NCI-H187 (cell line): ENCODE results near the gene HABP4.

ENCODE experiments used
- DNase-seq, 2 experiments: peaks; one replicate each; lab custom pipeline; 2025; lab: John Stamatoyannopoulos, UW

HABP4 gene

GRCh38 chr9:96435345-96435744 lies 14.6 kb upstream of the HABP4 start:
- DNase-seq = no peak

- DNase-seq = no peak
These were observed 13.9 kb upstream of the HABP4 start for GRCh38 chr9:96436063-96436455.

- no peak for DNase-seq
These were observed 13.4 kb upstream of the HABP4 start for GRCh38 chr9:96436456-96437126.

- no peak for DNase-seq
These were observed 12.5 kb upstream of the HABP4 start for GRCh38 chr9:96437454-96437853.

GRCh38 chr9:96440671-96441199 lies 9.2 kb upstream of the HABP4 start:
- no peak for DNase-seq

- DNase-seq = no peak
These were observed 8.0 kb upstream of the HABP4 start for GRCh38 chr9:96441798-96442445.

GRCh38 chr9:96442491-96442890 lies 7.5 kb upstream of the HABP4 start:
- DNase-seq = no peak

GRCh38 chr9:96447406-96447805 lies 2.6 kb upstream of the HABP4 start:
- no peak for DNase-seq

- DNase-seq = no peak
These were observed 1.3 kb upstream of the HABP4 start for GRCh38 chr9:96448546-96449170.

- DNase-seq = no peak
These were observed 485 bp upstream of the HABP4 start for GRCh38 chr9:96449523-96449844.

- no peak for DNase-seq
These were observed 902 bp downstream of the HABP4 start for GRCh38 chr9:96450613-96451528.

- no peak for DNase-seq
These were observed 3.7 kb downstream of the HABP4 start for GRCh38 chr9:96453625-96454024.

- no peak for DNase-seq
These were observed 7.3 kb downstream of the HABP4 start for GRCh38 chr9:96457266-96457665.

GRCh38 chr9:96458226-96458625 lies 8.3 kb downstream of the HABP4 start:
- DNase-seq = no peak

- no peak for DNase-seq
These were observed 9.5 kb downstream of the HABP4 start for GRCh38 chr9:96459268-96460007.

GRCh38 chr9:96460470-96460869 lies 10.5 kb downstream of the HABP4 start:
- DNase-seq = no peak

GRCh38 chr9:96460882-96461281 lies 10.9 kb downstream of the HABP4 start:
- no peak for DNase-seq

- DNase-seq = no peak
These were observed 11.4 kb downstream of the HABP4 start for GRCh38 chr9:96461336-96461735.

- no peak for DNase-seq
These were observed 12.6 kb downstream of the HABP4 start for GRCh38 chr9:96462541-96462940.

GRCh38 chr9:96464426-96464825 lies 14.5 kb downstream of the HABP4 start:
- DNase-seq = no peak

GRCh38 chr9:96467784-96468183 lies 17.8 kb downstream of the HABP4 start:
- no peak for DNase-seq

- no peak for DNase-seq
These were observed 26.0 kb downstream of the HABP4 start for GRCh38 chr9:96476013-96476412.
